Upper lobe of left lung (tissue), 6 donors: Measurements from ENCODE around the gene CACNG5. TPM values are rescaled to one million over a fixed set of nuclear protein-coding genes. Genes with fewer than 3 reads are reported as not detected.
A peak's percentile ranks its signal among the peaks of the same experiment; 100 is the strongest.

Source experiments
- ATAC-seq, 2 donors: fragments of 200-7000 bp; cut with Tn5 transposase; one replicate each; pipeline ENCODE4 v1.9.1; 2022; ENCODE audit warnings: mild to moderate bottlenecking in 2 of 2, moderate library complexity in 2 of 2; ENCODE audit not compliant: low FRiP score in 2 of 2
- DNase-seq, 2 donors: peaks; one replicate each; pipeline ENCODE4 v3.0.0-alpha.2; 2019 to 2020
- H3K27ac ChIP-seq, 4 donors: fragments of 200-600 bp; sonication (generic); one replicate each; pipeline ENCODE4 v1.5.1; 2016 to 2019
- H3K27me3 ChIP-seq, 4 donors: fragments of 200-600 bp; sonication (generic); one replicate each; pipeline ENCODE4 v1.5.1; 2017 to 2019
- H3K36me3 ChIP-seq, 4 donors: fragments of 200-600 bp; sonication (generic); one replicate each; pipeline ENCODE4 v1.5.1; 2016 to 2019
- H3K4me1 ChIP-seq, 4 donors: fragments of 200-600 bp; sonication (generic); one replicate each; pipeline ENCODE4 v1.5.1; 2018 to 2019
- H3K4me3 ChIP-seq, 4 donors: fragments of 200-600 bp; sonication (generic); one replicate each; pipeline ENCODE4 v1.5.1; 2017 to 2019; ENCODE audit warnings: mild to moderate bottlenecking in 2 of 4, moderate library complexity in 1 of 4
- H3K9me3 ChIP-seq, 4 donors: fragments of 200-600 bp; sonication (generic); one replicate each; pipeline ENCODE4 v1.5.1; 2018 to 2019
- EP300 ChIP-seq, 4 donors: sonication (generic); formaldehyde crosslinking; IDR thresholded peaks; one replicate each; pipeline ENCODE4 v1.5.1; 2017; ENCODE audit warnings: antibody characterized with exemption in 4 of 4, control low read depth in 2 of 4
- POLR2A ChIP-seq, 4 donors: fragments of 450-650 bp; IDR thresholded peaks; one replicate each; pipeline ENCODE4 v1.5.1; 2016 to 2017; ENCODE audit warnings: antibody characterized with exemption in 4 of 4, mild to moderate bottlenecking in 2 of 4
- POLR2AphosphoS5 ChIP-seq, 2 donors: sonication (generic); formaldehyde crosslinking; IDR thresholded peaks; one replicate each; pipeline ENCODE4 v1.5.1; 2017; ENCODE audit warnings: antibody characterized with exemption in 2 of 2
- WGBS, 2 donors: methylation state at CpG; one replicate each; pipeline ENCODE4 v1.1.5; 2017 to 2018; 5-methylcytosine and 5-hydroxymethylcytosine counted together
- total RNA-seq, 6 donors: library from RNA; depleted of rRNA in 4 of 6; stranded (reverse); fragments of >200 nt in 4 of 6; gene quantifications; one replicate each; pipeline versions ENCODE4 v1.1.0 to v1.2.1, GENCODE V29; 2016 to 2021
- TF ChIP-seq, protein P1 (sequence below), 6 experiments: fragments of 450-650 bp in 4 of 6; fragments of 200-600 bp in 2 of 6; sonication (generic) in 2 of 6; IDR thresholded peaks; one replicate each; pipeline ENCODE4 v1.5.1; 2016 to 2019; ENCODE audit warnings: antibody characterized with exemption in 6 of 6
- donor health status: DM: no; HTN: no; CAD: no; lungs with moderate emphysema.
- donor health status: DM: no; HTN: yes; CAD: no; lungs with severe emphysema.

The CACNG5 gene
- total RNA-seq, 6 donors from 2014 or later = not detected

DNA sequence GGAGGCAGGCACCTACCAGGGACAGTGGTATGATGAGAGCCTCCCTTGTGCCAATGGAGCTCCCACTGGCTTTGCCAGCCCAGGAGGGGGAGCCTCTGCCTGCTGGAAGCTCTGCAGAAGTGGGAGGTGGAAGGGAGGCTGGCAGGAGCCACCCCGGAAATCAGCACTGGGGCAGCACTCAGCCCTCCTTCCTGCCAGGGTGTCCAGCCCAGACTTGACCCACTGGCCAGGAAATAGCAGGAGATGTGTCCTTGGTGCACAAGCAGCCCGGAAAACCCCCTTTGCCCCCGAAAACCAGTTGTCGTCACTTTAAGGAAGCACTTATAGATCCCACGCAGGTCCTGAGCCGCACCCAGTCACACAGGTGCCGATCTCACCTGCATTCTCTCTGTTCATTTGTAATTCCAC lies 80.3 kb downstream of the CACNG5 start:
- H3K4me1 ChIP-seq = no peaks in the 10 kb centered on the region
- H3K4me3 ChIP-seq = no peak overlapping the region
- H3K27ac ChIP-seq = no peak overlapping the region
- TF ChIP-seq, protein P1, sequence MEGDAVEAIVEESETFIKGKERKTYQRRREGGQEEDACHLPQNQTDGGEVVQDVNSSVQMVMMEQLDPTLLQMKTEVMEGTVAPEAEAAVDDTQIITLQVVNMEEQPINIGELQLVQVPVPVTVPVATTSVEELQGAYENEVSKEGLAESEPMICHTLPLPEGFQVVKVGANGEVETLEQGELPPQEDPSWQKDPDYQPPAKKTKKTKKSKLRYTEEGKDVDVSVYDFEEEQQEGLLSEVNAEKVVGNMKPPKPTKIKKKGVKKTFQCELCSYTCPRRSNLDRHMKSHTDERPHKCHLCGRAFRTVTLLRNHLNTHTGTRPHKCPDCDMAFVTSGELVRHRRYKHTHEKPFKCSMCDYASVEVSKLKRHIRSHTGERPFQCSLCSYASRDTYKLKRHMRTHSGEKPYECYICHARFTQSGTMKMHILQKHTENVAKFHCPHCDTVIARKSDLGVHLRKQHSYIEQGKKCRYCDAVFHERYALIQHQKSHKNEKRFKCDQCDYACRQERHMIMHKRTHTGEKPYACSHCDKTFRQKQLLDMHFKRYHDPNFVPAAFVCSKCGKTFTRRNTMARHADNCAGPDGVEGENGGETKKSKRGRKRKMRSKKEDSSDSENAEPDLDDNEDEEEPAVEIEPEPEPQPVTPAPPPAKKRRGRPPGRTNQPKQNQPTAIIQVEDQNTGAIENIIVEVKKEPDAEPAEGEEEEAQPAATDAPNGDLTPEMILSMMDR (IDR thresholded peaks at IDR 0.05) = peak in 3 of 6 experiments; percentile 47 to 54 (median 53)
- TF ChIP-seq POLR2AphosphoS5 (IDR thresholded peaks at IDR 0.05) = no peak
- H3K27me3 ChIP-seq = no peaks in the 10 kb centered on the region
- WGBS, 2 donors = 52 to 58% methylated on average over 7 of the region's 7 CpGs
- no peaks in the 10 kb centered on the region for H3K36me3 ChIP-seq
- H3K9me3 ChIP-seq = no peaks in the 10 kb centered on the region
- DNase-seq (peak in 1 of 2 donors; percentile 57), ATAC-seq (peak; percentile 36 to 75)

DNA sequence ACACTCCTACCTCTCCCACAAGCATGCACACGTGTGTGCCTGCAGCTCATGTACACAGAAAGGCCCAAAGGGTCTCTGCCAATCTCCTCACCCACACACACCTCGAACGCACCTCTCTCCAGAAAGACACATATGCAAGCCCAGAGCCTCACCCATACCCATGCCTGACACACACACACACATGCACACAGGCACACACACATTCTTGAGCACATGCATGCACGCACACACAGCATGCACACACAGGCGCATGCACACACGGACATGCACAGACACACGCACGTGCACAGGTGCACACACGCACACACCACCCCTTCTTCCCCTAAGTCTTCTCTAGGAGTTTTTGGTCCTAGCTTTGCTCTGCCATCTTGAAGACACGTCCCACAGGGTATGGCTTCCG lies 80.9 kb downstream of the CACNG5 start:
- no peaks in the 10 kb centered on the region for H3K27me3 ChIP-seq
- peak in 1 of 2 donors; percentile 25 for DNase-seq
- no peaks in the 10 kb centered on the region for H3K9me3 ChIP-seq
- H3K4me1 ChIP-seq = no peaks in the 10 kb centered on the region
- TF ChIP-seq, protein P1 (IDR thresholded peaks at IDR 0.05) = no peak
- TF ChIP-seq POLR2AphosphoS5 (IDR thresholded peaks at IDR 0.05) = no peak
- no peak for TF ChIP-seq EP300 (IDR thresholded peaks at IDR 0.05)
- TF ChIP-seq POLR2A (IDR thresholded peaks at IDR 0.05) = no peak
- H3K36me3 ChIP-seq = no peaks in the 10 kb centered on the region
- no peak overlapping the region for H3K4me3 ChIP-seq
- no peak for ATAC-seq
- no peak overlapping the region for H3K27ac ChIP-seq
- 90 to 93% methylated on average over 11 of the region's 11 CpGs for whole genome bisulfite sequencing, 2 donors

DNA sequence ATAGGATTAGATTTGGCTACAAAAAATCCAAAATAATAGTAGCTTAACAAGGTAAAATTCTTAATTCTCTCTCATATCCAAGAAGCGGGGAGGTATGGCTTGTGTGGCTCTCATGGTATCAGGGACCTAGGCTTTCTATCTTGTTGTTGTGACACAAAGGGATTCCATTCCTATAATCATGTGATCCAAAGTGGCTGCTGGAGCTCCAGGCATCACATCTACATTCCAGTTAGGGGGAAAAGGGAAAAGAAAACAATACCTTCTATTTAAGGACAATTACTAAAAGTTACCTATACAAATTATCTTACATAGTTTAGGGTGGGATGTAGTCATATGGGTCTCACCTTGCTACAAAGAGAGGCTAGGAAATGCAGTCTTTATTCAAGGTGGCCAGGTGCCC lies 82.0 kb downstream of the CACNG5 start:
- WGBS, 2 donors = 100% methylated on average over 1 of the region's 1 CpG
- Histone ChIP-seq H3K27me3 (no peaks in the 10 kb centered on the region), H3K27ac (no peak overlapping the region), H3K9me3 (no peaks in the 10 kb centered on the region), H3K4me3 (no peak overlapping the region), H3K4me1 (no peaks in the 10 kb centered on the region), H3K36me3 (no peaks in the 10 kb centered on the region)
- TF ChIP-seq POLR2AphosphoS5 (IDR thresholded peaks at IDR 0.05) = no peak
- no peak for TF ChIP-seq EP300 (IDR thresholded peaks at IDR 0.05)
- TF ChIP-seq, protein P1 (IDR thresholded peaks at IDR 0.05) = no peak
- no peak for TF ChIP-seq POLR2A (IDR thresholded peaks at IDR 0.05)
- ATAC-seq (no peak), DNase-seq (no peak)

DNA sequence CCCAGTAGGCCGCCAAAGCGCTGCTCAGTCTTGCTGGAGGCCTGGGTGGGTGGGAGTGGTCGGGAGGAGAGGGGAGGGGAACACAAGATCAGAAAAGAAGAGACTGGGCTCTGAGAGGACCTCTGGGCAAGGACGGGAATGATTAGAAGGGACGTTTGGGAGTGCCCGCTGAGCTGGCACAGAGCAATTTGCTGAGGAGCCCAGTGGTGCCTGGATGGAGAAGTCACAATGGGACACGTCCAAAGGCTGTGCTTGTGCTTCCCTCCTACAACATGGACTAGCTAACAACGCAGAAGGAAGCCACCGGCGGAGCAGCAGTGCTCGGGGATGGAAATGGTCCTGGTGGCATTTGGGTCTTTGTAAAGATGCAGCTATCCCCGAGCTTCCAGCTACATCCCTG lies 84.0 kb downstream of the CACNG5 start:
- WGBS, 2 donors = 79 to 87% methylated on average over 12 of the region's 12 CpGs
- no peak overlapping the region for H3K4me3 ChIP-seq
- no peak for ATAC-seq
- DNase-seq = no peak
- H3K4me1 ChIP-seq = no peaks in the 10 kb centered on the region
- H3K9me3 ChIP-seq = no peaks in the 10 kb centered on the region
- no peaks in the 10 kb centered on the region for H3K27me3 ChIP-seq
- no peak overlapping the region for H3K27ac ChIP-seq
- no peaks in the 10 kb centered on the region for H3K36me3 ChIP-seq
- no peak for TF ChIP-seq POLR2A (IDR thresholded peaks at IDR 0.05)
- TF ChIP-seq EP300 (IDR thresholded peaks at IDR 0.05) = no peak

DNA sequence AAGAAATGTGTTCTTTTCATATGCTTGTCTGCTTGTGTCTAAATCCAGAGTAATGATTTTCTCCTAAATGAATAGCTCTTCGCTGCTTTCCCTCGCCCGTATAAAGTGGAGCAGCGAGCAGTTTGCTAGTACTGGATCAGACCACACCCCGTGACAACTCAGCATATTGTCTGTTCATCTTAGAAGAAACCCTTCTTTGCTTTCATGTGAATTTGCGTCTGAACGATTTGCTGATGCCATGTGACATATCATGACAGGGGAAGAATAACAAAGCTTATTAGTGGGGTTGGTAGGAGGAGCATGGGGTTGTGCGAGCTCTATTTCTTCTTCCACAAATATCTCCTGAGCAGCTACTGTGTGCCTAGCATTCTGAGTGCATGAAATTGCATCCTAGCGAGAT lies 85.5 kb downstream of the CACNG5 start:
- Histone ChIP-seq H3K36me3 (no peaks in the 10 kb centered on the region), H3K4me3 (no peak overlapping the region), H3K27ac (no peak overlapping the region), H3K9me3 (no peaks in the 10 kb centered on the region), H3K27me3 (no peaks in the 10 kb centered on the region), H3K4me1 (no peaks in the 10 kb centered on the region)
- TF ChIP-seq, protein P1 (IDR thresholded peaks at IDR 0.05) = no peak
- TF ChIP-seq POLR2AphosphoS5 (IDR thresholded peaks at IDR 0.05) (no peak), EP300 (IDR thresholded peaks at IDR 0.05) (no peak), POLR2A (IDR thresholded peaks at IDR 0.05) (no peak)
- ATAC-seq (no peak), DNase-seq (no peak)
- 80 to 82% methylated on average over 9 of the region's 9 CpGs for WGBS, 2 donors
